Motor neuron (in vitro differentiated cells): Measurements from ENCODE around the gene TMC1. TPM values are rescaled to one million over a fixed set of nuclear protein-coding genes. Genes with fewer than 3 reads are reported as not detected.
"Not testable (repeated sequence)": the region's sequence is repeated elsewhere in the genome, so short reads cannot be mapped to it uniquely, and the experiment has no call there.

ENCODE experiments used
- ATAC-seq, 8 experiments: fragments of 200-7000 bp; cut with Tn5 transposase; replicated peaks in 6 of 8; 2 replicates each; pipeline ENCODE4 v1.8.0; 2021; ENCODE audit warnings: mild to moderate bottlenecking in 8 of 8, moderate library complexity in 8 of 8
- H3K27ac ChIP-seq, 2 donors: fragments of 250-450 bp; sonication (Bioruptor Pico); 2 replicates each; pipeline ENCODE4 v1.9.0; 2021; ENCODE audit warnings: antibody characterized with exemption in 2 of 2, mild to moderate bottlenecking in 2 of 2, moderate library complexity in 1 of 2
- H3K4me1 ChIP-seq, 2 donors: fragments of 250-450 bp; sonication (Bioruptor Pico); replicated peaks in 1 of 2; 2 replicates each; pipeline ENCODE4 v1.6.1; 2021; ENCODE audit warnings: antibody characterized with exemption in 2 of 2, mild to moderate bottlenecking in 2 of 2, moderate library complexity in 1 of 2
- H3K4me3 ChIP-seq, 5 donors: fragments of 250-450 bp; sonication (Bioruptor Pico); 2 replicates each; pipeline ENCODE4 v1.9.0; 2021; ENCODE audit warnings: antibody characterized with exemption in 5 of 5, mild to moderate bottlenecking in 5 of 5, moderate library complexity in 4 of 5
- WGBS, 10 experiments: fragments of 450-650 bp; shearing (Covaris generic); methylation state at CpG; one replicate each; pipeline ENCODE4 v1.0.0; 2022; 5-methylcytosine and 5-hydroxymethylcytosine counted together
- in situ Hi-C, 9 experiments: fragments of 400-800 bp; cut with MboI; loops; one replicate each; pipeline ENCODE4 v1.15.0; 2021; ENCODE audit warnings: low sequenced_read_pairs in 9 of 9, low pct_unique_long_range_greater_than_20kb in 2 of 9; ENCODE audit not compliant: unreplicated experiment in 9 of 9
- total RNA-seq, 8 experiments: library from RNA; unstranded; fragments of 300-600 nt; gene quantifications; 2 replicates each; pipeline versions ENCODE4 v1.2.3 to v1.2.4, GENCODE V29; 2022

The TMC1 gene
- total RNA-seq, 8 experiments from 2014 or later = 0.18 to 7.6 (median 0.85) TPM

GRCh38 chr9:72487665-72488064, 33.7 kb upstream of the TMC1 start:
- WGBS, 10 experiments = 80 to 100% (median 100%) methylated on average over 1 to 4 of the region's 4 CpGs; no CpG with 5 or more reads in 1 of the 10 experiments
- not testable (repeated sequence) for H3K4me3 ChIP-seq, H3K27ac ChIP-seq, ATAC-seq, H3K4me1 ChIP-seq
- in situ Hi-C loops = loop anchor here in 1 of 9 experiments (25.0 kb wide), 1 partner anchor 100 kb away; no protein-coding TSS in a partner anchor

GRCh38 chr9:72489986-72490385, 31.4 kb upstream of the TMC1 start:
- in situ Hi-C loops = loop anchor here in 1 of 9 experiments (25.0 kb wide), 1 partner anchor 103 kb away; no protein-coding TSS in a partner anchor
- ATAC-seq = no peak
- WGBS, 10 experiments = 71 to 100% (median 100%) methylated on average over 1 of the region's 1 CpG; no CpG with 5 or more reads in 4 of the 10 experiments
- Histone ChIP-seq H3K4me3 (no peak overlapping the region), H3K4me1 (peaks cover 7 to 8% of the 10 kb centered on the region in 2 donors), H3K27ac (no peak overlapping the region)

- in situ Hi-C loops = loop anchor here in 1 of 9 experiments (25.0 kb wide), 1 partner anchor 104 kb away; no protein-coding TSS in a partner anchor
- ATAC-seq = no peak
- no peak overlapping the region for H3K27ac ChIP-seq
- WGBS, 10 experiments = 68 to 100% (median 87%) methylated on average over 1 to 2 of the region's 2 CpGs; no CpG with 5 or more reads in 2 of the 10 experiments
- H3K4me1 ChIP-seq = peaks cover 3 to 6% of the 10 kb centered on the region in 2 donors
- no peak overlapping the region for H3K4me3 ChIP-seq
Observed at GRCh38 chr9:72491242-72491641, 30.2 kb upstream of the TMC1 start.

- ATAC-seq = no peak
- in situ Hi-C loops = loop anchor here in 1 of 9 experiments (25.0 kb wide), 1 partner anchor 107 kb away; no protein-coding TSS in a partner anchor
- Histone ChIP-seq H3K4me1 (peaks cover 0 to 3% of the 10 kb centered on the region in 2 donors), H3K27ac (no peak overlapping the region), H3K4me3 (no peak overlapping the region)
Observed at GRCh38 chr9:72494051-72494450, 27.4 kb upstream of the TMC1 start.

- H3K27ac ChIP-seq = no peak overlapping the region
- peak in 6 of 8 experiments; percentile 50 to 70 (median 55) for ATAC-seq
- 42 to 90% (median 75%) methylated on average over 1 to 9 of the region's 9 CpGs for WGBS, 10 experiments
- in situ Hi-C loops = loop anchor here in 1 of 9 experiments (25.0 kb wide), 1 partner anchor 110 kb away; no protein-coding TSS in a partner anchor
- H3K4me1 ChIP-seq = peaks cover 0 to 3% of the 10 kb centered on the region in 2 donors
- no peak overlapping the region for H3K4me3 ChIP-seq
Observed at GRCh38 chr9:72497447-72498046, 23.9 kb upstream of the TMC1 start.

- H3K27ac ChIP-seq = no peak overlapping the region
- 74 to 100% (median 97%) methylated on average over 1 to 3 of the region's 3 CpGs for WGBS, 10 experiments
- no peaks in the 10 kb centered on the region for H3K4me1 ChIP-seq
- in situ Hi-C loops = no loop called here
- no peak for ATAC-seq
- no peak overlapping the region for H3K4me3 ChIP-seq
Observed at GRCh38 chr9:72506615-72507014, 14.8 kb upstream of the TMC1 start.

GRCh38 chr9:72509053-72509452, 12.4 kb upstream of the TMC1 start:
- Histone ChIP-seq H3K27ac (no peak overlapping the region), H3K4me1 (no peaks in the 10 kb centered on the region), H3K4me3 (no peak overlapping the region)
- in situ Hi-C loops = no loop called here
- 38 to 100% (median 87%) methylated on average over 1 of the region's 1 CpG; no CpG with 5 or more reads in 2 of the 10 experiments for whole genome bisulfite sequencing, 10 experiments
- ATAC-seq = peak in 7 of 8 experiments; percentile 38 to 71 (median 63)

GRCh38 chr9:72509635-72510034, 11.8 kb upstream of the TMC1 start:
- Histone ChIP-seq H3K4me1 (no peaks in the 10 kb centered on the region), H3K4me3 (no peak overlapping the region), H3K27ac (no peak overlapping the region)
- WGBS, 10 experiments = 25 to 90% (median 50%) methylated on average over 1 of the region's 1 CpG; no CpG with 5 or more reads in 2 of the 10 experiments
- no peak for ATAC-seq
- in situ Hi-C loops = no loop called here

- in situ Hi-C loops, H3K4me3 ChIP-seq, H3K27ac ChIP-seq, ATAC-seq: not testable (repeated sequence)
- WGBS, 10 experiments = 80 to 100% (median 99%) methylated on average over 1 to 6 of the region's 9 CpGs; no CpG with 5 or more reads in 2 of the 10 experiments
- peaks cover 15 to 18% of the 10 kb centered on the region in 2 donors for H3K4me1 ChIP-seq
Observed at GRCh38 chr9:72521011-72521410, 397 bp upstream of the TMC1 start.

GRCh38 chr9:72524820-72525540, 3.6 kb downstream of the TMC1 start:
- in situ Hi-C loops = no loop called here

GRCh38 chr9:72526901-72527800, 5.7 kb downstream of the TMC1 start:
- 0 to 80% (median 19%) methylated on average over 1 to 15 of the region's 19 CpGs; no CpG with 5 or more reads in 1 of the 10 experiments for WGBS, 10 experiments
- in situ Hi-C loops = no loop called here
- Histone ChIP-seq H3K4me3 (peak overlapping the region in 1 of 5 donors; percentile 15), H3K27ac (peak overlapping the region; percentile 39 to 69), H3K4me1 (peaks cover 34 to 37% of the 10 kb centered on the region in 2 donors)
- ATAC-seq = peak; percentile 65 to 98 (median 96)

More at GRCh38 chr9:72524820-72525540, 3.6 kb downstream of the TMC1 start:
- 40 to 96% (median 63%) methylated on average over 2 to 7 of the region's 9 CpGs for WGBS, 10 experiments
- no peak overlapping the region for H3K27ac ChIP-seq
- peaks cover 34 to 37% of the 10 kb centered on the region in 2 donors for H3K4me1 ChIP-seq
- peak; percentile 11 to 87 (median 48) for ATAC-seq
- no peak overlapping the region for H3K4me3 ChIP-seq

- peak overlapping the region; percentile 39 to 69 for H3K27ac ChIP-seq
- peaks cover 34 to 37% of the 10 kb centered on the region in 2 donors for H3K4me1 ChIP-seq
- in situ Hi-C loops = no loop called here
- H3K4me3 ChIP-seq = peak overlapping the region in 1 of 5 donors; percentile 15
- 11 to 80% (median 40%) methylated on average over 1 to 5 of the region's 5 CpGs; no CpG with 5 or more reads in 3 of the 10 experiments for whole genome bisulfite sequencing, 10 experiments
- ATAC-seq = no peak
Observed at GRCh38 chr9:72527801-72528195, 6.4 kb downstream of the TMC1 start.
